NCI-H2107 treated with DMSO at 0.1 percent for 48 hours (cell line): ENCODE measurements around the gene GABBR1.

Experiments used
- DNase-seq: peaks from one replicate; lab custom pipeline; 2025; ENCODE audit not compliant: unreplicated experiment; lab: John Stamatoyannopoulos, UW

The GABBR1 gene

DNA sequence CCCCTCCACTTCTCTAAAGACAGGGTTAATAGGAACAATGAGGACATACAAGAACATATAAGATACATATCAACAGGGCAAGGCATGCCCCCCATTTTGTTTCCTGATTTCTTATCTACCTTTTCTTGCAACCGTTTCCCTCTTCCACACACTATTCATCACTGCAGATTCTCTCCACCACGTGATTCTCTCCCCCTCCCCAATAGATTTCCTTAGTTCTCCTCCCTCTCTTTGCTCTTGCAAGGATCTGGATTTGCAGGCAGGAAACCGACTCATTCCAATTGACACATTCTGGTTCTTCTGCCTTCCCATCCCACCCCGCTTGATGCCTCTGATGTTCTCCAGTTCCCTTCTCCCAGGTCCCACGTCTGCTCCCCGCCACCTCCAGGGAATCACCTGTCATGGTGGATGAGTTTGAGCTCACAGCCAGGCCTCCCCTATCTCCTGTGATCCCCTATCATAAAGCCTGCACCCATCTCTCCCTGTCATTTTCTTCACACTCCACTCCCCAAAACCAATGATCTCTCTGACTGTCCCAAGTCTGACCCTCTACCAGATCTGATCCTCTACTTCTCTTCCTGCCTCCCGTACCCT is 7.5 kb downstream of the GABBR1 start:
- no peak for DNase-seq

DNA sequence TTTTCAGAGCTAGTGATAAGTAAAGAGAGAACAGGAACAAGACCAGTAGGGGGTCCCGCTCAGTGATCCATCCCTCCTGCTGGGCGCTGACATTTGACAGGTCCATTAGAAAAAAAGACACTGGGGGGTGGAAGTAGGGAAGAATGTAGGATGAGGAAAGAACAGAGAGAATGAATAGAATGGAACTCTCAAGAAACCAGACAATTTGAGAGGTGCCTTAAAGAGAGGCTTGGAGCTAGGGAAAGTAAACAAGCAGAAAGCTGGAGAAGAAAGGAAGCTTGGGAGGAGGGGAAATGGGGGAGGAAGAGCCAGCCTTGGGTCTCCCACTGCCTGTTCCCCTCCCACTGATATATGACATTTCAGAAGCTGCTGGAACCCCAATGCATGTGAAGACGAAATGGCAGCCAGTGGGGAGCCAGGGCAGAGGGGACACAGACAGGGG is 8.4 kb downstream of the GABBR1 start:
- no peak for DNase-seq

DNA sequence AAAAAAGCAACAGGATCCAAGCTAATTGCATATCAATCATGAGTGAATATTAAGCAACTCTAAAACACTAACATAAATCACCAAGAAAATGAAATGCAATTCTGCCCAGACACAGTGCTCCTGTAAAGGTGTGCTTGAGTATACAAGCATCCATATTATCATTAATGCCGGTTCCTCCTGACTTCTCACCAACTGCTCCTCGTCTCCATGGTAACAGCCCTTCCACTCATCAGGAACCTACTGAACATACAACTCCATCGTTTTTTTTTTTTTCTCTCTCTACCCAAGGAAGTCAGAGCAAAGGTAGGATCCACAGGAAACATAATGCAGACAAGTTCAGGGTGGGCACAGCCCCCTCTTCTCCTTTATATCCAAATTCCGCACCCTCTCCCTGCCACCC is 12.4 kb downstream of the GABBR1 start:
- DNase-seq: no peak

DNA sequence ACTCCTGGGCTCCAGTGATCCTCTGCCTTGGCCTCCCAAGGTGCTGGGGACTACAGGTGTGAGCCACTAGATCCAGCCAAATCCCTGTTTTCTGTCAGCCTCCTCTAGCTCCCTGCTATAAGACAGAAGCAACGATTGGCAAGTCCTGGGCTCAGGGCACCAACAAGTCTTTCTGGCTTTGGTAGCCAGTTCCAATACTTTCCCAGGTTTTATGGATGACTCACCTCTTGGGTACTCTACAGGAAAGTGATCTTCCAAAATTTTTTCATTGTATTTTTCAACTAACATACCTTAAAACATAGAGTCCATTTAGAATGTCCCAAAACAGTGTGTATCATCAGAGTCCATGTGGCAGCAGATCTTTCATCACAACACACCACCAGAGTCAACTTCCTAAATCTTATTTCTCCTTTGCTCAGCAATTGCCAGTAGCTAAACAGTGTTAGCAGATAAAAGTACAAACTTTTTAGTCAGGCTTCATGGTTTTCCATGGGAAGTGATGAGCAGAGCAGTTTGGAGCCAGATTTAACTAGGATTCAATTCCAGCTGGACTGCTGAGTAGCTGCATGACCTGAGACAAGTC is 13.3 kb downstream of the GABBR1 start:
- no peak for DNase-seq

DNA sequence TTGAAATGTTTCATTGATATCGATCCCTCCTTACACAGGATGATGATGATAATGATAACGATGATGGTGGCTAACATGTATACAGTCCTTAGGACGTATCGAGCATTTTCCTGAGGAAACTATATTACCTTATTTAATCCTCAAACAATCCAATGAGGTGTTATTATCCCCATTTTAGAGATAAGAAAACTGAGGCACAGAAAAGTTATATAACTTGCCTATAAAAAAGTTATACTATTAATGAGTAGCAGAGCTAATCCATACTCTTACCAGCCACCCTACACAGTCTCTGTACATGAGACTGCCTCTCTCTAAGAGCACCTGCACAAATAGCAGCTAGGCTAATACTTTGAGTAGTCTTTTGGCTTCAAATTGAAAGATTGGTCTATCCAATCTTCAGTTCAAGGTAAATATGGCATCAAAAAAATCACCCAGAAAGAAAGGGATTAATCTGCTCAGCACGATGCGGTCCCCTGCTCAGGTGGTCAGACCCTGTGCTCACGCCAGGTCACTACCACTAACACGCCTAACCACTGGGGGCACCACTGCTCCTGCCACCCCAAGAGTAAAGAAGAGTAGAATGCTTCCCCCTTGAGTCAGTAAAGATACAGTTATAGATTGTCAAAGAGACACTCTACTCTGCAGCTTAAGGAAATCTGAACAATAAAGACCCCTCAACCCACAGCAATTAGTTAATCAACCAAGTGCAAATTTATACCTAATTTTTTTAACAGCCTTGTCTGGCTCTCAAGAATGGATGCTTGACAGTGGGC is 15.0 kb downstream of the GABBR1 start:
- DNase-seq: no peak

DNA sequence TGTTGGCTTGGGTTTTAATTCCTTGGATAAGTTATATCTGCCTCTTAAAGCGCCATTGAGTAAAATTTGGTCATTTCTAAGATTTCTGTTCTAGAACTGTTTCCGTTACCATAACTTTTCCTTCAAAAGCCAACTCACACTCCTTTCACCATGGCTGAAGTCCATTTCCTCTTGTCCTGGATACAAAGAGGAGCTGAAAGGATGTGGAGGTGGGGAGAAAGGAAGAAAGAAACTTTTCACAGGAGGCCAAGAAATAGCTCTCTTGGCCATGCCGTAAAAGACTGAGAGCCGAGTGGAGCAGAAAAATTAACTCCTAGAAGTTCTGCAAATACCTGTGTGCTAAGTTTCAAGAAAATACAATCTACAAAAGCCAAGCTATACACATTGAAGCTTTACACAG is 21.6 kb downstream of the GABBR1 start:
- DNase-seq: no peak

DNA sequence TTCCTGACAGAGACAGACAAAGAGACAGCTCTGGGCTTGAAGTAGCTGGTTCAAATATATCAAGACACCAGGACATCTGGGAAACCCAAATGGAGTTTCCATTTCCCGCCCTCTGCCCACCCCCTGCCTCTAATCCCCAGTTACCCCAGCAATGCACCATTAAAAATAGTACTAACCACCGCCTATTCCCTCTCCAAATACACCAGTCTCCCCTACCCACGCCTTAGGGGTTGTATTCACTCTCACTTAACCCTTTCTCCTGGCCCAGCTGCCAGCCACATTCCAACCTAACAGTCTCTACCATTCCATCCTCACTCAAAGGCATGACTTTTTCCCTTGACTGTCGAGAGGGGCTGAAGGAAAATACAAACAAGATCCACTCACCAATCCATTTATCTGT is 22.4 kb downstream of the GABBR1 start:
- DNase-seq: no peak

DNA sequence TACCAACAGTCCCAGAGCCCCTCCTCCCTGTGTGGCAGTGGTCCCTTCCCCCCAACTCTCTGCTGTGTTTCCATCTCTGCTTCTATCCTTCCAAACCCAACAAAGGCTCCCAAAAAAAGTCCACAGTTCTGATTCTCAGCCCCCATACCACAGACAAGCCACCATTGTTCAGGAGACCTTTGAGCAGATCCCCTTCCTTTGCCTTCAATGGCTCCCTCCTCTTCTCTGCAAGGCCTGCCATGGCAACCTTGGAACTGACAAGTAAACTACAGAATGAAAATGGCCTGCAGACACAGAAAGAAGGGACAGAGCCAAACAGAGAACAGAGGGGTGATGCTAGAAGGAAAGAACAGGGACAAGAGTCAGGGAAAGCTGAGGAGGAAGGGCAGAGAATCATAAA is 24.9 kb downstream of the GABBR1 start:
- DNase-seq: no peak

DNA sequence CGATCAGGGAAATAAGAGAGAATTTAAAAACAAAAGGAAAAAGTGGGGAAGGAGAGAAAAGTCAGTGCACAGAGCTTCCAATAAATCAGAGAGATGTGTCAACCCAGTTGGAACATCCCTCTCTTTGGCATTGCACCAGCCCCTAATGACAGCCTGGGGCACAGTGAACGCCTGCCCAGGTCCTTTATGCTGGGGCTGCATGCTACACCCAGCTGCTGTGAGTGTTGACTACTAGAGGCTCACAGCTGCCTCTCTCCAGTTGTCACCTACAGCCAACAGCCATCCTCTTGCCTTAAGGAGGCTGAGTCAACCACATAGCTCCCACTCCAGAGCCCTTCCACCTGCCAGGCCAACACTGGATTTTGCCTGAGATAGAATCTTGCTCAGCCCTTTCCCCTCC is 29.1 kb downstream of the GABBR1 start:
- no peak for DNase-seq

DNA sequence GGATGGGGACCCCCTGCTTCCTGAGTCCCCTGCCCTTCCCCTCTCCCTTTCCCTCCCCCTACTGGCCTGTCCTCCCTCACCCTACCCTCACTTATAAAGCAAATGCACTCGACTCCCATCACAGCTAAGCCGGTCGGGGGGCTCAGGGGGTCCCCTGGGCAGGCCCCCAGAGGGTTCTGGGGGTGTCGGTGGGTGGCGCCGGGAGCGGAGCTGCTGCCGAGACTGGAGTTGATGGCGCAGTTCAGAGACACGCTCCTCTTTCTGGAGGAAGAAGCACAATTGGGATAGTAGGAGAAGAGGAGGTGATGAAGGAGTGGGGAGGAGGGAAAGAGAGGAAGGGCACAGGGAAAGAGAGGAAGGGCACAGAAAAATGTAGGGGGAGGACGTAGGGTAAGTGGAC is 29.5 kb downstream of the GABBR1 start:
- DNase-seq: no peak

DNA sequence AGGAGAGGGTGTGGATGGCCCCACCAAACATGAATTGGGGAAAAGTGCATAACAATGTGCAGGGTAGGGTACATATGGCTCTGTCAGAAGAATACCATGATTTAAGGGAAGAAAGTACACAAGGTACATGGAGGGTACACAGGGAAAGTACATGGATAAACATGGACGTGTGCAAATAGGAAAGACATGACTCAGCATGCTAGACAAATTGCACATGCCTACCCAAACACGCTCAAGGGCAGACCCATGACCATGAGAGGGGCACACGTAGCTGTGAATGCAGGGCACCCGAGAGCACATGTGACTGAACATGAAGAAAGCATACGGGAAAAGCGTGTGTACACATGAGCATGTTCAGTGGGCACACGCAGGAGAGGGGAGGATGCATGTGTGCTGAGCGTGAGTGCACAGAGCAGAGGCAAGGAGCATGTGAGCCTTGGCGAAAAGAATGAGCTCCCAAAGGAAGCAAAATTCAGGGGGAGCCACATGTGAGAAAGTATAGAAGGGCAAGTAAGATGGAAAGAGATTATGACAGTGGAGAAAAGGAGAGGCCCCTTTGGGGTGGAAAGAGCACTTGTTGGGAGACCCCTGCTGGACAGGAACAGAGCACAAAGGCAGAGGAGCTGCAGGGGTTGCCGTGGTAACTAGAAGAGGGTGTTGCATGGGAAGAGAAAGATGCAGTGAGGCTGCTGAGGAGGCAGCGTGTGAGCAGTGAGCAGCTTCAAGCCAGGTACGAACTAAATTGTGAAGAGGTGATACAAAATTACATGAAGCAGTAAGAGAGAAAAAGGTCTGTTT is 30.2 kb downstream of the GABBR1 start:
- no peak for DNase-seq

DNA sequence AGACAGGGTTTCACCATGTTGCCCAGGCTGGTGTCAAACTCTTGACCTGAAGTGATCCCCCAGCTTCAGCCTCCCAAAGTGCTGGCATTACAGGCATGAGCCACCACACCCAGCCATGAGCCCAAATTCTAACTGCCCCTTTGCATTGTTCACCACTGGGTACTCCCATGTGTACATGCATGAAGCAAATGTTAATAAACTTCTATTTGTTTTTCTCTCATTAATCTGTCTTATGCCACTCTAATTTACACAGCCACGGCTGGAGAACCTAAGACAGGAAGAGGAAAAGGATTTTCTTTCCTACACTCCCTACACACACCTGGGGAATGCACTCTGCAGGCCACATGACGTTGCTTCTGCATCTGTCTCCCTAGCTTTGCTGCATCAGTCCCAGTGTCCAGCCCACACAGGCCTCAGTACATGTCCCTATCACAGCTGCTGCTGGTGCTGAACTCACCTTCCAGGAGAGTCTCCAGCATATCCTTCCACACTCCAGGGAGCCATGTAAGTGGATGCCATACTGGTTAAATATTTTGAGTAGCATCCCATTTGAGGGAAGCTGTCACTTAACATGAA is 34.7 kb downstream of the GABBR1 start:
- DNase-seq: no peak

DNA sequence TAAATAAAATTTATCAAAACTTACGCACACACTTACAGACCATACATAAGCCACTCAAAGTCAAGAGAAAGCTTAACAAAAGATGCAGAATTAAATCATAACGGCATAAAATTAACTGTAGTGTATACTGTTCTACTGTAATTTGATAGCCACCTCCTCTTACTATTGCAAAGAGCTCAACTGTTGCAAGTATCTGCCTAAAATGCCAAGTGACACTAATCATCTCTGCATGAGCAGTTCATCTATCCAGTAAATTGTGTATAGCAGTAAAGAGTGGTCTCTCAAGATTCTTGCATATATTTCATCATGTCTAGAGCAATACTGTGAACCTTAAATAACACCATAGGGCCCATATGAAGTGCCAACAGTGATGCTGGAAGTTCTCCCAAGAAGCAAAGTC is 35.8 kb downstream of the GABBR1 start:
- DNase-seq: no peak

DNA sequence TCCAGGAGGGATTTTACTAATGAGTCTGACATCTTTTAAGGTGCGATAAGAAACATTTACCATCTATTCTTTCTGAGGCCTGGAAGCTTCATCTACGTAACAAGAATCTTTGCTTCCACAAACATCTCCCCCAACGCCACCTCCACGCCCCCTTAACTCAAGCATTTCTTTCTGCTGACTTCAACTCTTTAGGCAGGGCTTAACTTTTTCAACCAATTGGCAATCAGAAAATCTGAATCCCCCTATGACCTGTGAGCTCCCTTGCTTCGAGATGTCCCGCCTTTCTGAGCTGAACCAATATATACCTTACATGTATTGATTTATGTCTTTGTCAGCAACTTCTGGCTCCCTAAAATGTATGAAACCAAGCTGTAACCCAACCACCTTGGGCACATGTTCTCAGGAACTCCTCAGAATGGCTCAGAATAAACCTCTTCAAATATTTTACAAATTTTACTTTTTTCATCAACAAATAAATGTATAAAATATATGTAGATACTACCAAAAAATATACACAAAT is 36.5 kb downstream of the GABBR1 start:
- DNase-seq: no peak

DNA sequence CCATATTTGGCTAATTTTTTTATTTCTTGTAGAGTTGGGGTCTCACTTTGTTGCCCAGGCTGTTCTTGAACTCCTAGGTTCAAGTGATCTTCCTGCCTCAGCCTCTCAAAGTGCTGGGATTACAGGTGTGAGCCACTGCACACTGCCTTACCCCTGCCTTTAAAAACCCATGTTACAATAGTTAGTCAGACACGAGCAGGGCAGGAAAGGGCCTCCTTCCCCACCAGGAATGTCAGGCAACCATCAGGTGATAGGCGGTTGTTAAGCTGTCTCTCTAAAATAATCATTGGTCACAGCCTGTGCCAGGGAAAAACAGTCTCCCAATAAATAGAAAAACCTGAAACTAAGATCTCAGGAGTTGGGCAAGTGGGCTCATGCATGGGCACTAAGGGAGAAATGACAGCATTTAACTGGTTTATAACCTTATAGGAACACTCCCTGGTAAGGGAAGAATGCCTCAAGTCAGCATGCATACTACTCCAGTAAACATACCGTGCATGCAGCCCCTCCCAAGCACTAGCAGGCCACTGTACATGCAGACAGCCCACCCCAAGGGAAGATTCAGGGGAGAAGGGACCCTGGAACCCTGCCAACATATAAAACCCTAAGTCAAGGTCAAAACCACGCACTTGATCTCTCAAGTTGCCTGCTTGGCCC is 39.7 kb downstream of the GABBR1 start:
- no peak for DNase-seq

DNA sequence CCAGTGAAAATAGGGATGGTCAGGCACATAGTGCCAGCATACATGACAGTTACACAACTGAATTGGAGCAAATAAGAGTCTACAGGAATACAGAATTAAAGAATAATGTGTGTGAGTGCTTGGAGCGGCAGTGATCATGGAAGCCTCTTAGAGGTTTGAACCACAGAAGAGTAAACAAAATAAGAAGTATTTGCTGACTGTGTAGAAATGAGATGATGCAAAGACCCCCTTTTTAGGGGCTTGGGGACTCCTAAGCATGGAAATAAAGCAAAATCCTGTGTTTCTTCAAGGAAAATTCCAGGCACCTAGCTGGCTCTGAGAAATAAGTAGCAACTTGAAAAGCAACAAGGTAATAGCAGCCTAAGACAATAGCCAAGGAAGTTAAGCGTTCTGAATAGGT is 41.3 kb downstream of the GABBR1 start:
- no peak for DNase-seq

DNA sequence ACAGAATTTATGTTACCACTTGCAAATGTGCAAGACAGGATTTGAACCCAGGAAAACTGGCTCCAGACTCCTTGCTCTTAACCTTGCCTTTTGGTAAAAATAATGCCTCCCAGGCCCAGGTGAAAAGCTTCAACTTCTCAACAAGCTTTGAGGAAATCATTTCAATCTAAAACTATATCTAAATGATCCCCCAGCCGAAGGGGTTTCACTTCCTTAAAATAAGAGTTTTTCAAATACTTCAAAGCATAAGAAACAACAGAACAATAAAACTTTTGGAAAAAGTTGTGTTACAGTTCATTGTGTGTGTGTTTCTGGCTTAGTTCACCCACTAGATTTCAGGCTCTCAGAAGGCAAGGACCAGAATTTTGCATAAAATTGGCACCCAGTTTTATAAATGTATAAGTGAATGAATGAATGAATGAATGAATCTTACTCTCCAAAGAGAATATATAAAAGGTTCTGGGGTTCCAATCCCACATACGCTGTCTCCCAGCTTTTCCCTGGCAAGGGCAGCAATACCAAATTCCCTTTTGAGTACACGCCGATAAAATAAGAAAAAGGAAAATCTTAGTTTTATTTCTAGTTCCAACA is 42.7 kb downstream of the GABBR1 start:
- no peak for DNase-seq

DNA sequence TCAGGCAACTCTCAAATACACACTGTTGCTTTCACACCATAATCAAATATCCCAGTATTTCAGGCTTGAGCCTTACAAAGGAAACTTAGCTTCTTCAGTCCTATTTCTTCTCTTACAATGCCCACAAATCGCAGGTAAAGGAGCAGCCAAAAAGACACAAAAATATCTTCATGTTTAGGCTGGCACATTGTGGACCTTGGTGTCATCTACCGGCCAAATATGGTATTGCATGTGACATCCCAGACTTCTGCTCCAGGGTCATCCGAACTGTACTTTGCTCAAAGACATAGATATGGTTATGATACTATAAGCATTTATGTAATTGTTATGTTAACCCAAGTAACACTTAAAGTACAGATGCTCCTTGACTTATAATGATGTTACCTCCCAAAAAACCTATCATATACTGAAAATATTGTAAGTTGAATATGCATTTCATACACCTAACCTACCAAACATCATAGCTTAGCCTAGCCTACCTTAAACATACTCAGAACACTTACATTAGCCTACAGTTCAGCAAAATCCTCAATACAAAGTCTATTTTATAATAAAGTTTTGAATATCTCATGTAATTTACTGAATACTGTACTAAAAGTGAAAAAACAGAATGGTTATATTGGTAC is 43.4 kb downstream of the GABBR1 start:
- no peak for DNase-seq

DNA sequence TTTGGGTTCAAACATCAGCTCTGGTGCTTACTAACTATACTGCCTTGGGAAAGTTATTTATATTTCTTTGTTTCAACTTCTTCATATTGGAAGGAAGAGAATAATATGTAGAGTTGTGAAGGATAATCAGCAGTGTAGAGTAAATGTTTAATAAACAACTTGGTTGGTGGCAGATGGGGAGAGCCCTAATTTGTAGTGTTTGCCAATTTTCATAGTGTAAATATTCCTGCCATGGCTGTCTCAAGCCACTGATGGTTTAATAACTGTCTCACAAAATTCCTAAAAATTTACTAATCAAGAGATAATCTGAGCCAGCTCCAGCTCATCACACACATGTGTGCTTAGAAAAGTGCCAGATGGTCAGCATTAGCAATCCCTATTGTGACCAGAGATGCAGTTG is 48.2 kb downstream of the GABBR1 start, which contains the start of gene OR2H2:
OR2H2 (plus strand) TSS at position 301 of the 400 bp plus-strand sequence. CDS start 2,824 bp downstream, outside the sequence.
- no peak for DNase-seq

DNA sequence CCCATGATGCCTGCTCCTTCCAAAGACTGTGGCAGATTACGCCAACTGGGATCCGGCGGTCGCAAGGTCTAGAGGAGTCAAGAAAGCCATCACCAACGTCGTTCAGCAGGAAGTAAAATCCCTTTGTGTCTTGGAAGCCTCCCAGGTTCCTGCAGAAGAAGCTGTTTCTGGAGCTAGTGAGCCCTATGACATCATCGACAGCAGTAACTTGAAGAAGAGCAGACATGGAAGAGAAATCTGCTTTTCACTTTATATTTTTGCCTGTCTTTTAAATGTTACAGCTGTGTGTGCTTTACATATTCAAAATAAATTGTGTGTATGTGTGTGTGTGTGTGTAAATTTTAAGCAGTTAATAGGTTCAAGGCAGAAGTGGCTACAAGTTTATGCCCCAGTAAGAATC is 55.4 kb downstream of the GABBR1 start:
- no peak for DNase-seq
